HEK293T (cell line): ENCODE measurements around the gene MICOS13.

Source experiments
- ARNT ChIP-seq: fragments of 450-650 bp; IDR thresholded peaks from 2 replicates; pipeline ENCODE4 v1.6.1; 2017; ENCODE audit warnings: mild to moderate bottlenecking
- ELF4 ChIP-seq: fragments of 450-650 bp; IDR thresholded peaks from 2 replicates; pipeline ENCODE4 v1.6.1; 2017; ENCODE audit warnings: antibody characterized with exemption
- FOXK2 ChIP-seq: fragments of 450-650 bp; IDR thresholded peaks from 2 replicates; pipeline ENCODE4 v1.6.1; 2016; ENCODE audit warnings: mild to moderate bottlenecking
- FOXM1 ChIP-seq: fragments of 450-650 bp; IDR thresholded peaks from 2 replicates; pipeline ENCODE4 v1.6.1; 2017; ENCODE audit warnings: mild to moderate bottlenecking, borderline replicate concordance
- HDGF ChIP-seq: fragments of 450-650 bp; IDR thresholded peaks from 2 replicates; pipeline ENCODE4 v1.6.1; 2017; ENCODE audit warnings: antibody characterized with exemption, borderline replicate concordance
- LEF1 ChIP-seq: fragments of 450-650 bp; IDR thresholded peaks from 2 replicates; pipeline ENCODE4 v1.6.1; 2017; ENCODE audit warnings: mild to moderate bottlenecking, borderline replicate concordance
- SUZ12 ChIP-seq: fragments of 450-650 bp; IDR thresholded peaks from 2 replicates; pipeline ENCODE4 v1.6.1; 2016; ENCODE audit warnings: mild to moderate bottlenecking
- TF ChIP-seq, protein P1 (sequence below): fragments of 450-650 bp; IDR thresholded peaks from 2 replicates; pipeline ENCODE4 v1.6.1; 2016

DNA sequence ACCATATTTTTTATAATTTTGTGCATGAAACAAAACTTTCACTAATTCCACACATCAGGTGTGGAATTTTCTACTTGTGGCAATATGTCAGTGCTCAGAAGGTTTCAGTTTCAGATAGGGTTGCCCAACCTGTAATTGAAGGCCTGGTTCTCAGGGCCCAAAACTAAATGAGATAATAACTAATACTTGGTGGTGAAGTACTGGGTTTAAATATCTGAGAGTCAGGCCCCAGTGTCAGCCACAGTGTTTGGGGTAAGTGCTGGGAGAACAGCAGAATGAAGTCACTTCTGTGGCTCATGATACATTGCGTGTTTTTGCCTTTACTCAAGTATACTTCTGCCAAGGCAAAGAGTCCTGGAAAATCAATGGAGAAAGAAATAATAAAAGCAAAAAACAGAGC, 51.9 kb downstream of the MICOS13 start:
- TF ChIP-seq FOXK2 (no peak), ARNT (no peak), SUZ12 (no peak), FOXM1 (no peak), HDGF (no peak), LEF1 (no peak), ELF4 (no peak)
- TF ChIP-seq, protein P1, sequence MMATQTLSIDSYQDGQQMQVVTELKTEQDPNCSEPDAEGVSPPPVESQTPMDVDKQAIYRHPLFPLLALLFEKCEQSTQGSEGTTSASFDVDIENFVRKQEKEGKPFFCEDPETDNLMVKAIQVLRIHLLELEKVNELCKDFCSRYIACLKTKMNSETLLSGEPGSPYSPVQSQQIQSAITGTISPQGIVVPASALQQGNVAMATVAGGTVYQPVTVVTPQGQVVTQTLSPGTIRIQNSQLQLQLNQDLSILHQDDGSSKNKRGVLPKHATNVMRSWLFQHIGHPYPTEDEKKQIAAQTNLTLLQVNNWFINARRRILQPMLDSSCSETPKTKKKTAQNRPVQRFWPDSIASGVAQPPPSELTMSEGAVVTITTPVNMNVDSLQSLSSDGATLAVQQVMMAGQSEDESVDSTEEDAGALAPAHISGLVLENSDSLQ: no peak
